ENCODE data around the gene HOXC5.

The HOXC5 gene

DNA sequence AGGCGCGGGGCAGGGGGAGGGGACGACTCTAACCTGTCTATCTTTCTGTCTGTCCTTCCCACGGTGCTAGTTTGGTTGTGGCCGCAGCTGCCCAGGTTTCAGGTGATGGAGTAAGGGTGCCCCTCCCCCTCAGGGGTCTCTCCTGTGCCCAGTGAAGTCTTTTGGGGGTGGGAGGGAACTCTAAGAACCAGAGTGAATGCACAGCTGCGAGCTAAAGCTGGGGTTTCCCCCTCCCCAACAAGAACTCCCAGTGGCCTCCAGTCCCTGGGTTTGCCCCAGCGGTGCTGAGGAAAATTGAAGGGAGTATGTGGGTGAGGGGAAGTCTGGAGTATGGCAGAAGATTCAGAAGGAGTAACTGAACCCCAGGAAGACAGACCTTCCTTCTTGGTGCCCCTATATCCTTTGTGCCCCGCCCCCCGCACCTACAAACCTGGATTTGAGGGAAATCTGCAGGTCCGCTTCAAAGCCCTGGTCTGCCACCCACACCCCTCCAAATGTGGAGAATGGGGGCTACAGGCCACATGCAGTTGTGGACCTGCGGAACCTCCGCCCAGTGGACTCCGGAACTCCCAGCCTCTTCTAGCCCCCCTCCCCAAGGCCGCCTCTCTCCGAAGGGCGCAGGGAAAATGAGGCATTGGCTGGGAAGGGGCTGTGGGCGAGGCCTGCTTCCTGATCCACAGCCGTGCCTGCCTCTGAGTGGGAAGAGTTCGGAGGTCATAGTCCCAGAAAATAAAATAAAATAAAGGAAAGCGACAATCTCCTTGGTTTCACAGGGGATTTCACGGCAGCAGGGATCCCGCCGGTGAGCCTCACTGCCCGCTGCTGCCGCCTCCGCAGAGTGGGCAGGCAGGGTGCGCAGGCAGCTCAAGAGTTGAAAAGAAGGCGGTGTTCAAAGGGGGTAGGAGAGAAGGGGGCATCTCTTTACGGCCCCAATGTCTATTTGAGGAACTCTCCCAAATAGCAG is 36.3 kb upstream of the HOXC5 start:
- DNase-seq, result no peak

DNA sequence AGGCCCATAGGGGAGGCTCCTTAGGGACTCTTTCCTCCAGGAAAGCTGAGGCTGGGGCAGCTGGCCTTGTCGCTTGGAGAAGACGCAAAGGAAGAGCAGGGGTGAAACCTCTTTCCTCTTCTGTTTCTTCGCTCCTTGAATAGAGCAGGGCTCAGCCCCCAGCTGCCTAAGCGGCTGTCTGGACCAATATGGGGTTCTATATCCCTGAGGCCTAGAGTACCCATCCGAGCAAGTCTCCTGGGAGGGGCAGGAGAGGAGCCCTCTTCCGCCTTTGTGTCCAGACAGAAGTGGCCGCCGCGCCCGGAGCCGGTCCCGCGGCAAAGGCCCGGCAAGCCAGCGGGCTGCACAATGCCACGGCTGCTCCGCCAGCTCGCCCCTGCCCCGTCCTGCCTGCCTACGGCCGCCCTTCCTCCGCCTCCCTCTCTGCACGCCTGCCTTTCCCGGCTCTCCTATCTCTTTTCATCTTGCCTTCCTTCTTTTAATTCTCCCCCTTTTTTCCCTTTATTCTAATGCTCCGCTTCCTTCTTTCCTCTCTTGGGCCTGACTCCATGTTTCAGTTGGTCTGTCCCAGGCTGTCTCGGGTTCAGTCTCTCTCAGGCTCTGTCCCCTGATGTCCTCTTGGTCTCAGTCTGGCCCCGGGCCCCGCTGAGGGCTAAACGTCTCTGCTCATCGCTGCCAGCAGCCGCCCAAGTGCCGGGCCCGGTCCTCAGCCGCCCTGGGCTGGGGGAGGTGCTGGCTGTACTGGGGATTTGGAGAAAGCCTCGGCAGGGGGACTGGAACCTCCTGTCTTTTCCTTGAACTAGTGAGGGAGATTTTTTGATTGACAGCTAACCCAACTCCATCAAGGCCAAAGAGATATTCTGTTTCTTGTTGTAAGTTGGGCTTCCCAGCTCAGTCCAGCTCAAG is 35.4 kb upstream of the HOXC5 start:
- no peak for DNase-seq

DNA sequence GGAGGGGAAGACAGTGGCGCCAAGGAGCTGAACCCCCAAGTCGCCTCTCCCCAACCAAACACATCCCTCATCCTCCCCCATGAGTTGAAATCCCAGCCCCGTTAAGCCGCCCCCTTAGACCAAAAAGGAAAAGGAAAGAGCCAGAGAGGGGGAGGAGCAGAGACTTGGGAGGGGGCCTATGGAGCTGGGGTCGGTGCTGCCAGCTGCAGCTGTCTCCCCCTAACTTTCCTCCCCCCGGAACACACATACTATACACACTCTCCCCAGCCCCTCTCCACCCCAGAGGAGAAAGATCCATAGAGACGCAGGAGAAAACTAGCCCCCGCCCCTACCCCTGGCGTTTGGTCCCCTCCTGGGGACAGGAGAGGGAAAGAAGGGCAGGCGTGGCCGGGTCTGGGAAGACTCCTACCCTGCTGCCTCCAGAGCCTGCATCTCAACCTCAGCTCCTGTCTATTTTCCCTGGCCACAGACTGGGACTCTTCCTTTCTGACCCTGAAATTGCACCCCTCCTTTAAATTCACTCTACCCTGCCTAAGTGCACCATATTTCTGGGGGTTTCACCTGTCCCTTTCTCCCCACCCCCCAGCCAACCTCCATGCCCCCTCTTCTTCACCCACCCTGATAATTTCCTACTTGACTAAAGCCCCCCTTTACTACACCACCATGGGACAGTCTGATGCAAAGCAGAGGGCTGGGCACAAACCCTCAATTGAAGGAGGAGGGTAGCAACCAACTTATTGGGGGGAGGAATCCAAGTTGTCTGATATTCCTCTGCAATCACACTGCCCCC is 34.5 kb upstream of the HOXC5 start:
- DNase-seq, result no peak

DNA sequence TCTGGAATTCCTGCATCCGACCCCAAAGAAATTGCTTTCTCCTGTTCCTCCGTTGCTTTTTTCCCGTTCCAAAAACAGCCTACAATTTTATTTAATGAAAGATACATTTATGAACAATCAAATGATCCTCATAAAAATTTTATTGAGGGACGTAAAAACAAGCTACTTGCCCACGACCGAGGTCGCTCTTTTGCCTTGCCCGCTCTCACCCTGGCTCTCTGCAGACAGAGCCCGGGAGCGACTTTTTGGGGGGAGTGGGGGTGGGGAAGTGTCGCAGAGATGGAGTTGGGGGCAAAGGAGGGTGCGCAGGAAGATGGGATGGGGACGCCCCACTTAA is 34.0 kb upstream of the HOXC5 start:
- no peak for DNase-seq

DNA sequence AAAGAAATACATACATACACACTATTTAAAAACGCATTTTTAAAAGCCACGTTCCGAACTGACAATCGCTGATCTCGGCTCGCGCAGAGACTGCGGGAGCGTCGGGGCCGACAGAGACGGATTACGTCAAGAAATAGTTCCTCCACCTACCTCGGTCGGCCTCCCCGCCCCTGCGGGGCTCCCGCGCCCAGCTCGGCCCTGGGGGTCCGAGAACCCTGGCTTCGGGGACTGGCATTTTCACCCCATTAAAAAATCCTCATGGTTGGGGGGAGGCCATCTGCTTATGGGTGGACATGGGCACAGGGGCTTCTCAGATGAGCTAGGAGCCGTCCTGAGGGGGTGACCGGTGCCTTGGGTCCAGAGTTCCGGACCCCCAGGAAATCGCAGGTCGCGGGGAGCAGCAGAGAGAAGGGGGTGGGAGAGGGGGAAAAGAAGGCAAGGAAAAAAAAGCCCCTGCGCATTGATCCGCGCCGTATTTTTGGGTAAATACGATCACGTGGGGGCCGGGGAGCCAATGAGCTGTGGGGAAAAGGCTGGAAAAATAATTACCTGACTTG is 33.2 kb upstream of the HOXC5 start:
- DNase-seq, result no peak

DNA sequence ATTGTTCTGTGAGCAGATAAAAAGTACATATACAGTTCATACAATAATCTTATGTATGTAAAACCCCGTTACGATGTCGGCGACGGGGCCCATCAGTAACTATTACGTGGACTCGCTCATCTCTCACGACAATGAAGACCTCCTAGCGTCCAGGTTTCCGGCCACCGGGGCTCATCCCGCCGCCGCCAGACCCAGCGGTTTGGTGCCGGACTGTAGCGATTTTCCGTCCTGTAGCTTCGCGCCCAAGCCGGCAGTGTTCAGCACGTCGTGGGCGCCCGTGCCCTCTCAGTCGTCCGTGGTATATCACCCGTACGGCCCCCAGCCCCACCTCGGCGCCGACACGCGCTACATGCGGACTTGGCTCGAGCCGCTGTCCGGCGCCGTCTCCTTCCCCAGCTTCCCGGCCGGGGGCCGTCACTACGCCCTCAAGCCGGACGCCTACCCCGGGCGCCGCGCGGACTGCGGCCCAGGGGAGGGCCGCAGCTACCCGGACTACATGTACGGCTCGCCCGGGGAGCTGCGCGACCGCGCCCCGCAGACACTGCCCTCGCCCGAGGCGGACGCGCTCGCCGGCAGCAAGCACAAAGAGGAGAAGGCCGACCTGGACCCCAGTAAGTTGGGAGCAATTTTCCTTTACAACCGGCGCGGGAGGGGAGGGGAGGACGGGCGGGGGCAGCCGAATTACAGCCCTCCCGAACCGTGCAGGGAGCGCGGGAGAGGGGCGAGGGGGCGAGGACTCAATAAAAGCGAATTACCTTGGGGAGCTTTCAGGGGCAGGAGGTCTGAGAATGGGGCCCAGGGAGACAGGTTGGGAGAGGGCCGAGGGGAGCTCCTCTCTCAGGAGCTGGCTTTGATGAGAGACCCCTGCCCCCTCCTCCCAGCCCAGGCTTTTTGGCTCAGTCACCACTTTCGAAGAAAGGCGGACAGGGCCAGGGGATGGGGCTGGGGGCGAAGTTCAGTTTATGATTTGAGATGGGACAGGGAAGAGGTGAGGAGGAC is 32.4 kb upstream of the HOXC5 start, which contains the start of gene HOXC9:
HOXC9 (plus strand) TSS at position 46 of the 999 bp plus-strand sequence; CDS start at position 74, 28 bp downstream.
- no peak for DNase-seq

DNA sequence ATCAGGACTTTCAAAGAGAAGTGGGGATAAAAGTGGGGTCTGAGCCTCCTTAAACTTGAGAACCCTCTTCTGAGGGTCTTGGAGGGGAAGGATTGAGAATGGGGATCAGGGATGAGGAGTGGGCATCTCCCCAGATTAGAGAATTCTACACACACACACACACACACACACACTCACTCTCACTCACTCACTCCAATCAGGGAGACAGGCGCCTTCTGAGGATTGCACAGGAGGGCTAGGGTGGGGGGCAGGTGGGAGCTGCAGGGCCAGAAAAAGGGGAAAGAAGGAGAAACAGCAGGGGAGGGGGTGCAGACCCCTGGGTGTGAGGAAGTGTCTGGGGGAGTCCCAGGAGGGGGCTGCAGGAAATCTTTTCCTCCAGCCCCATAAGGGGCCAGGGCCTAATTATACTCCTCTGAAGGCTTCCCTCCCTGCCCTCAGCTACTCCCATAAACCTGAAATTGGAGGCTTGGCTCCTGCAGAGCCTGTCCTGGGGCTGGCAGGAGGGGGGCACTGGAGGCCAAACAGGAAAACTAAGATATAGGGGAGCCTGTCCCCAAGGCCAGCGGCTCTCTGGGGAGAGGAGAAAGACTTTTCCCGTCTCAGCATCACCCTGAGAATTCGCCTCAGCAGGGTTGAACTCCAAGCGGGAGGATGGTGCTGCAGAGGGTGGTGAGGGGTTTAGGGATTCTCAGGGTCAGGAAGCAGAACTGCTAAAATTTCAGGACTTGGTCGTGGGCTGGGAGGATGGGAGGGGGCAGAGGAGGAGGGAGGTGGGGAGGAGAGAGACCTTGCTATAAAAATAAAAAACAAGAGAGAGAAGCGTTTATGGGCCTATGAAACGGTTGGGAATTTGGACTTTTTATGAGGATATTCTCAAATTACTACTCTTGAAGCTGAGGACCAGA is 31.3 kb upstream of the HOXC5 start:
- DNase-seq, result no peak

DNA sequence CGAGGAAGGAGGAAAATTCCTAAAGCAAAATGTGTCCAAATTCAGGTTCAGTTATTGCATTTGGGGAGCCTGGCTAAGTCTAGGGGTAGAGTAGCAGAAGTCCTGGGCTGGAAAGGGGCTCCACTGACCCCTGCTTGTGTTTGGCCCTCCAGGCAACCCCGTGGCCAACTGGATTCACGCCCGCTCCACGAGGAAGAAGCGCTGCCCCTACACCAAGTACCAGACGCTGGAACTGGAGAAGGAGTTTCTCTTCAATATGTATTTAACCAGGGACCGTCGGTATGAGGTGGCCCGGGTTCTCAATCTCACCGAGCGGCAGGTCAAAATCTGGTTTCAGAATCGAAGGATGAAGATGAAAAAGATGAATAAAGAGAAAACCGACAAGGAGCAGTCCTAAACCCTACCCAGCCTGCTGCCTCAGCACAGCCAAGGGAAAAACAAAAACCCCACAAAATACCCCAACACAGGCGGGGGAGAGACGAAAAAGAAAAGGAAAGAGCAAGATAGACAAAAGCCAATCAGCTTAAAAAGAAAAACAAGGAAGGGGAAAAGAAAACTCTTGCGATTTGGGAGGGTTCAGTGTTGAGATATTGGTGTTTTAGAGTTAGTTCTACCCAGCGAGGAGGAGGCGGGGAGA is 30.5 kb upstream of the HOXC5 start:
- DNase-seq, result no peak

DNA sequence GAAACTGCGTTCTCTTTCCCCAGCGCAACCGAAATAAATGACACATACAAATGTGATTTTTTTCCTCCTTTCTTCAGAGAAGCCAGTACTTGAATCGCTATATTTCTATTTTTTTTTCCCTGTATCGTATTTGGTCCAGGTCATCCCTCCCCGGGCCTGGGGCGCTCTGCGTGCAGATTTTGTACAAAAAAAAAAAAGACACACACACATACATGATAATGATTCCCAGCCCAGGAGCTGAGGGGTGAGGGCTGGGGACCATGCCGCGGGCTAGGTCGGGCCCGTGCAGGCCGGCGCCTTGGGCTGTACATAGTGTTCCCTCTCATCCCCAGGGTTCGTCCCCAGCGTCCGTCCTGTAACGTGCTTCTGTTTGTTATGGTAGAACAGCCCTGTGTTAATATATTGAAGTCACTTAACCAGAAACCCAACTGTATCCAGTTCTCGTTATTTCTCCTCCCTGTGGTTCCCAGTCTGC is 29.9 kb upstream of the HOXC5 start:
- no peak for DNase-seq

DNA sequence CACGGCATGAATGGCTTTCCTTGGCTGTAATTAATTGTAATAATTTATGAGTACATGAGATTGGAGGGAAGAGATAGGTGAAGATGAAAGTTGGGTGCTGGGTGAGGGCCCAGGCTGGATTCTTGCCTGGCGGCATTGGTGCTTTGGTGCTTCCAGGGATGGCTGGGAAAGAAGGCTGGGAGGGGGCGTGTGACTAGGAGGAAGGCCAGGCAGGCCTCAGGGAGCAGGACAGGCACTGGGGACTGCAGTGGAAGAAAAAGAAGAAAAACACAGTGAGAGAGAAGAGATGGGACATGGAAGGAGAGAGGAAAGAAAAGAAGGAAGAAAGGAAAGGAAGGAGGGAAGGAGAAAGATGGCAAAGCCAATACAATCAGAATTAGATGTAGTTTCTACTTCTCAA is 29.2 kb upstream of the HOXC5 start:
- no peak for DNase-seq

DNA sequence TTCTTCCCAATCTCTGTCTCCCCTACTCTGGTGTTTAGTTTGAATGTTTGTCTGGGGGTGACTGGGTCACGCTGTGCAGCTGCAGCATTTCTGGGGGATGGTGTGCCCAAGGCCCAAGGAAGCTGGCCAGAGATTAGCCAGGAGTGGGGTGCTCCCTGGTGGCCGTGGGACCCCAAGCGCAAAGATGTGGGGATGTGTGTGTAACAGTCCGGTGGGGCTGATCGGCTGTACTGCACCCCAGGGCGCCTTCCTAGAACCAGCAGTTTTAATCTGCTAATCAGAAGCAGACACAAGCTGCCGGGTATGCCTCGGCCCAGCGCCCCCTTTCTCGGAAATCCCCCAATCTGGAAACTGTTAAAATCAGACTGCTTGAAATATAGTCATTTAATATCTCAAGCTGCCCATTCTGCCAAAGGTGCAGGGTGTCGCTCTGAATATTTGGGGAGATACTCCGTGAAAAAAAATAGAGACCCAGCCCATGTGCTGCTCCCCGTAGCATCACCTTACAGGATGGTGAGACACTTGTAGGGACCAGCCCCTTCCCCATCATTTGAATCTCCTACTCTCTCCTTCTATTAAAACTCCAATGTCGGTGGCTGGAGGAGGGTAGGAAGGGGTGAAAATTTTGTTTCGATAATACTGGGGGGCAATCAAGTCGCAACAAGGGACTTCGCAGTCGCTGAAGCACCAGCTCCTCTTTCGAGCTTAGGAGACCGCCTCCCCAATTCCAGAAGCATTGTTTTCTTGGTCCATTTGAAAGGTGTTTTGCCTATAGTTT is 28.6 kb upstream of the HOXC5 start:
- DNase-seq, result no peak

DNA sequence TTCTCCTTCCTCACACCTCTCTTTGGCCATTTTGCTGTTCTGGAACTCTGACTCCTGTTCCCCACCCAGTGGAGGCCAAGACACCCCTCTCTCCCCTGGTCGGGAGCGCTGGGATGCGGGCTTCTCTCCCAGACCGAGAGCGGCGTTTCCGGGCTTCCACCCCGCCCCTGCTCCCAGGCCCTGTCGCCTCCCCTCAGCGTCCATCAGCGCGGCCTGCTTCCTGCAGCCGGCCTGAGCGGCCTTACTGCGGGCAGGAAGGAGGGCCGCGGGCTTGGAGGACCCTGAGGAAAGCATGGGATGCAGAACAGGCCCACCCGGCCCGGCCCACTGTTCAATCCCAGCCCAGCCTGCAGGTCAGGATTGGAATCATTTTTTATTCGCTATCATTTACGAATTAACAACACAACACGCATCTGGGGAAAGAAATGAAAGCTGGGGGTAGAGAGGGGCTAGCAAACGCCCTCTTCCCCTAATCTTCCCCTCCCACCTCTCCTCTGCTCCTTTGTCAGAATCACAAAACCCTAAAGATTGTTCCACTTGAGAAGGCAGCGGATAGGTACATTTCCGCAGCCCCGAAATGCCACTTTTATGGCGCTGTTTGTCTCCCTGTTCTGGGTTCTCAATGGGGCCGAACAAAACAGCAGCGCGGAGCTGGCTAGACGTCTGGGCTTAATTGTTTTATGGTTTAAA is 27.9 kb upstream of the HOXC5 start:
- DNase-seq, result no peak

DNA sequence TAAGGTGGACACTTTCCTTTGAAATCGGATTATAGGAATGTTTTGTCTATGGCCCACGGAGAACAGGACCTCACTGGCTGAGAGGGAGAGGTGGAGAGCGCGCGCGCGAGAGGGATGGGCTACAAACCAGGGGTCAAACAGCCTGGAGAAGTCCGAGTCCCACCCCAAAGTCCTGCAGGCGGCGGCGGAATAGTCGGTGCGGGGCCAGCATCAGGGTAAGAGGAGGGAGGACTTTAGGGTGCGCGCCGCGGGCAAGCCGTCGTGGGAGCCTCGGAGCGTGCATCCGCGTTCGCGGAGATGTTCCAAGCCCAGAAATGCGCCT is 27.4 kb upstream of the HOXC5 start:
- no peak for DNase-seq

DNA sequence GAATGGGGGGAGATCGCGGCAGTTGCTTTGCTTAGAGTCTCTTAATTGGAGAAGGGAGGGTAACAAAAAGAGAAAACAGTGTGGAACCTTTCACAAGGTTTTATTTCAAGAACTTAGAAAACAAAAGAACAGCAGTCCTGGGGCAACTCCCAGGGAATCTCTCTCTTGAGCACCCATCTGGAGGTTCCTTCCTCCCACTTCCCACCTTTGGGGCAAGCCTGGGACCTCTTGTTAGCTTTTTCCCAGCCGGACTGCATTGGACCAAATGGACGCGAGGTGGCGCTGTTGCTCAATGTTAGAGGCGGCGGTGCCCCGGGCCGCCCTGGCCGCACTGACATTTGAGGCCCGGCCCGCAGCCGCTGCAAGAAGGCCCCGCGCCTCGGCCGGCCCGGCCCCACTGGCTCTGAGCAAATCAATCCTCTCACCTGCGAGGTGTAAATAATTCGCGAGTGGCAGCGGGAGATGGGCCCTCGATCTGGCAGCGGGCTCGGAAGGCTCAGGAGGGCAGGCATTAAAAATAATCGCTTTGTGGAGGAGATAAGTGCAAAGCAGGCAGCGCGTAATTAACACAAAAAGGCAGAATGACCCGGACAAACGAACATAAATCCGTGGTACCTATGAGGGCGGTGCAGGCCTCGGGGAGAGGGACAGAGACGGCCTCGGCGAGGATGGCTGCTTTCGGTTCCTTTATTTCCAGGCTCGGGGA is 26.8 kb upstream of the HOXC5 start:
- peak; percentile 87 for DNase-seq

DNA sequence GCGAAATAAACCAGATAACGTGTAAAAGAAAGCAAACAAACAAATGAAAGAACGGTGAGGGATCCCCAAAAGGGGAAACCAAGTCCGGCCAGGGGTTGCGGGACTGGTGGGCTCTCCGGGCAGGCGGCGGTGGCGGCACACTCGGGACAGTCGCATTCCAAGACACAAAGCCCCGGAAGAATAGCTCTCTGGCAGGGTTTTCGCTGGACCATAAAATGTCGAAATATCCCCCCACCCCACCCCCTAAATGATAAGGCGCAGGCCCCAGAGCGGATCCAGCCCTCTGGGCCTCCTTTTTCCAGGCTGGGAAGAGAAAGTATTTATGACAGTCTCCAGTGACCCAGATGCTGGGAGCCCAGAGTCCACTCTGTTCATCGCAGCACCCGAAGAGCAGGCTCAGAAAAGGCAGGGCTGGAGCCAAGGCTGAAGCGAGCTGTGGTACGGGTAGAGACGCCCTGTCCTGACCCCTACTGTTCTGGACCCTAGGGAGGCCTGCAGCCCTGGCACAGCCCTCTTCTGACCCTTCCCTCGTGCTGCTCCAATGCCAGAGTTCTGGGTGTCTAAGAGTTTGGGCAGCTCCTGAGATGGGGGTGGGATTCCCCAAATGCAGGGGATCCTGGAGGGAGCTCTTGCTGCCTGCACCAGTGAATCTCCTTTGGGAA is 26.2 kb upstream of the HOXC5 start:
- no peak for DNase-seq

DNA sequence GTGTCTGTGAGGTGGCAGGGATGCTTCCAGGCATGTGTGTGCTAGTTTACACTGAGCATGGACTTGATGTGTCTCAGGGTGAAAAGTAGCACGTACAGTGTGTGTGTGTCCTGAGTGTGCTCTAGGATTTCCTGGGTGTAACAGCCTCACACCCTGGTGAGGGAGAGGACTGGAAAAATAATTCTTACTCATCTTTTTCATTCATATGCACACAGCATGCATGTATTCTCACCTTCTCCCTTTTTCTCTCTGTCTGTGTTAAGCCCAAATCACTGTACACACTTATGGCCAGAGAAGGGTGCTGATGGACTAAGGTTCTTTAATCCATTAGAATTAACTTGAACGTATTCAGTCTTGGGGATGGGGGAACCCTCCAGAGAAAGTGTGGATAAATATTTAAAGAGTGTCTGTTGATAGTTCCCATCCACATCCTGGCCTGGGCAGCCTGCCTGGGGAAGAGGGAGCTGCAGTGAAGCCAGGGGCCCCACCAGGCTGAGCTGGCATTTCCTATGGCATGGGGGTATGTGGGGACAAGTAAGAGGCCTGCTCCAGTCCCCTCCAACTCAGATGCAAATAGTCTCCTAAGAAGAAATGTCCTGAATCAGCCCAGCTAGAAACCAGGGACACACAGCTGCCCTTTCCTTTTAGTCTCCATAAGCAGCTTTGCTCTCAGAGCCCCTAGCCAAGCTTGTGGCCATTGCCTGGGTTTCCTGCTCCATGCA is 25.2 kb upstream of the HOXC5 start:
- DNase-seq, result no peak

DNA sequence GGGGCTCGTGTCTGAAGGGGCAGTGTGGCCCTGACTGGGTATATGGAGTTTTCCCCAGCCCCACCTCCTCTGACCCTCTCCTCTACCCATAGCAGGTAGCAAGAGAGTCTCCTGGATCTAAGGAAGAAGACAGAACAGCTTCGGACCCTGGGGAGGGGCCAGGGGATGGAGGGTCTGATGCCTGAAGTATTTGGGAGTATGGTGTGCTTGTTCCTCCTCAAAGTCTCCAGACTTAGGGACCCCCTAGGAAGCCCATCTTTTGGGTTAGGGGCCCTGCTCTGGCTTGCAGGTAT is 24.6 kb upstream of the HOXC5 start:
- DNase-seq, result no peak

Measured in activated CD4-positive, alpha-beta T cell treated with anti-CD3 and anti-CD28 coated beads, Interleukin-2, Interleukin-6, amounts not matched to agents 100 ng/mL and 50 ng/mL, durations not matched to agents 16 hours and 8 hours (primary cell).